Activated T-helper 17 cell treated with anti-CD3 and anti-CD28 coated beads, Interleukin-2, amount 50 U/mL, for 72 hours (primary cell): ENCODE data around the gene STRN. TPM values are rescaled to one million over a fixed set of nuclear protein-coding genes. Genes with fewer than 3 reads are reported as not detected.
"Not testable (repeated sequence)": the region's sequence is repeated elsewhere in the genome, so short reads cannot be mapped to it uniquely, and the experiment has no call there.

Experiments
- ATAC-seq: fragments of 150-1000 bp; cut with Tn5 transposase; replicated peaks from 2 replicates; pipeline ENCODE4 v1.10.0; 2021; ENCODE audit warnings: mild to moderate bottlenecking, moderate library complexity
- H3K27ac Mint-ChIP-seq: one replicate; pipeline ENCODE4 v1.8.0; 2022; ENCODE audit warnings: mixed read lengths
- H3K27me3 Mint-ChIP-seq: one replicate; pipeline ENCODE4 v1.8.0; 2022; ENCODE audit warnings: mixed read lengths
- H3K36me3 Mint-ChIP-seq: one replicate; pipeline ENCODE4 v1.8.0; 2022; ENCODE audit warnings: low read depth, mild to moderate bottlenecking, mixed read lengths
- H3K4me1 Mint-ChIP-seq: one replicate; pipeline ENCODE4 v1.8.0; 2022; ENCODE audit warnings: mixed read lengths
- H3K4me3 Mint-ChIP-seq: one replicate; pipeline ENCODE4 v1.8.0; 2022; ENCODE audit warnings: mild to moderate bottlenecking, mixed read lengths
- H3K9me3 Mint-ChIP-seq: one replicate; pipeline ENCODE4 v1.8.0; 2022; ENCODE audit warnings: mixed read lengths
- total RNA-seq, 2 donors: library from RNA; stranded (reverse); gene quantifications; one replicate each; pipeline ENCODE4 v1.2.3, GENCODE V29; 2022

Gene STRN
- total RNA-seq, 2 donors from 2014 or later: 25.5 to 29.6 TPM

DNA sequence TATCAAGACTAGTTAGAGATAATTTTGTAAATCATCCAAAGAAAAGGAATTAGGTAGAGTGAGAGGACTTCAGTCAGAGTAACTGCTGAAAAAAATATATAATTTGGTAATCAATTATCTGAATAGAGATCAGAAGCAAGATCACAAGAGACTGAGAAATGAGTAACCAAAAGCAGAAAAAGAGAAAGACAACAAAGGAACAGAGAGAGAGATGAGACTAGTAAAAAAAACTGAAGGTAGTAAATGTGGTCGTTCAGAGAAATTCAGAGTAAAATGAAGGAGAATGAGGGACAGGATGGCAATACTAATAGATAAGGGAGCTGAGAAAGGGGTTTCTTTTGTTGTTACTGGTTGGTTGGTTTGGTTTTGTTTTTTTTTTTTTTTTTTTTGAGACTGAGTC, 16.5 kb downstream of the STRN start:
- H3K27me3 Mint-ChIP-seq: no peaks in the 10 kb centered on the region
- H3K9me3 Mint-ChIP-seq: no peaks in the 10 kb centered on the region
- peak; percentile 66 for ATAC-seq
- H3K4me3 Mint-ChIP-seq: peak overlapping the region; percentile 5
- peak overlapping the region; percentile 76 for H3K27ac Mint-ChIP-seq
- peaks cover 15% of the 10 kb centered on the region for H3K36me3 Mint-ChIP-seq
- peaks cover 20% of the 10 kb centered on the region for H3K4me1 Mint-ChIP-seq

DNA sequence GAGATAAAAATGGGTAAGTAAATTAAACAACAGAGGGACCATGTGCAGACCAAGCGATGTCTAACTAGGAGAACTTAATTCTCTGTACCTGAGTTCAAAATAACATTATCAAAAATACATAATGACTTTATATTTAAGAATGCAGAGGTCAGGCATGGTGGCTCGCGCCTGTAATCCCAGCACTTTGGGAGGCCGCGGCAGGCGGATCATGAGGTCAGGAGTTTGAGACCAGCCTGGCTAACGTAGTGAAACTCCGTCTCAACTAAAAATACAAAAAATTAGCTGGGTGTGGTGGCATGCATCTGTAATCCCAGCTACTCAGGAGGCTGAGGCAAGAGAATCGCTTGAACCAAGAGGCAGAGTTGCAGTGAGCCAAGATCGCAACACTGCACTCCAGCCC, 21.1 kb downstream of the STRN start:
- peaks cover 12% of the 10 kb centered on the region for H3K4me1 Mint-ChIP-seq
- H3K27ac Mint-ChIP-seq, H3K4me3 Mint-ChIP-seq, H3K27me3 Mint-ChIP-seq, H3K36me3 Mint-ChIP-seq, H3K9me3 Mint-ChIP-seq, ATAC-seq: not testable (repeated sequence)

DNA sequence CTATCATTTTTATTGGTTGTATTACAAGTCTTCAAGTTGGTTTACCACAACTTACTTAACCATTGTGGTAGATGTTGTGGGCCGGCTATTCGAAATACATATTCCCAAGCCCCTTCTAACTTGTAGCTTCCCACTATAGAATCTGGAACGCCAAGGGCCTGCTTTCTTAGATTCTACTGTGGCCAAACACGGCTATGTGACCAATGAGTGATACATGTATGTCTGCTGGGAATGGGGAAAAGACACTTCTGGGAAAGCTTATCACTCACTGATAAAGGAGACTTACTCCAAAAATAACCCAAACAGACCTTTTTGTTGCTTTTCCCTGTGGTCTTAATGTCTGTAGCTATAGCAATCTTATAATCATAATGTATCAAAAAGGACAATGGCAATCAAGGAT, 24.5 kb downstream of the STRN start:
- peaks cover 6% of the 10 kb centered on the region for H3K36me3 Mint-ChIP-seq

DNA sequence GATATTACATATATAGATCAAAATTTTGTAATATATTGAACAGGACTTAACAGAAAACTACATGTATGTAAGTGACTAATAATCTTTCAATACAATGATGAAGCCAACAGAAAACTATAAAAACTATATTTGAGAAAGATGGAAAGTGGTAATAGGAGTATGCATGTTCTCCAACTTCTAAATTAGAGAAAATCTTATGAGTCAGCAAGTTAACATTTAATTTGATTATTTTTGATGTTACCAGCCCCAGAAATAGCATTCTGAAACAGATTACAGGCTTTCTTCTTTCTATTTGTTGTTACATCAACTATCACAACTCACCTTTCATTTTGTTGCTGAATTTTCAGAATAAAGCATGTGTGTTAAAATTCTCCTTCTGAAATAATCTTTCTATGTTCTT, 29.8 kb downstream of the STRN start:
- not testable (repeated sequence) for H3K27me3 Mint-ChIP-seq, H3K36me3 Mint-ChIP-seq, H3K27ac Mint-ChIP-seq, H3K4me3 Mint-ChIP-seq, ATAC-seq, H3K4me1 Mint-ChIP-seq, H3K9me3 Mint-ChIP-seq

More for the DNA sequence above, 24.5 kb downstream of the STRN start:
- Mint-ChIP-seq H3K4me3 (no peak overlapping the region), H3K27ac (no peak overlapping the region), H3K27me3 (no peaks in the 10 kb centered on the region), H3K4me1 (no peaks in the 10 kb centered on the region), H3K9me3 (no peaks in the 10 kb centered on the region)
- ATAC-seq: no peak

DNA sequence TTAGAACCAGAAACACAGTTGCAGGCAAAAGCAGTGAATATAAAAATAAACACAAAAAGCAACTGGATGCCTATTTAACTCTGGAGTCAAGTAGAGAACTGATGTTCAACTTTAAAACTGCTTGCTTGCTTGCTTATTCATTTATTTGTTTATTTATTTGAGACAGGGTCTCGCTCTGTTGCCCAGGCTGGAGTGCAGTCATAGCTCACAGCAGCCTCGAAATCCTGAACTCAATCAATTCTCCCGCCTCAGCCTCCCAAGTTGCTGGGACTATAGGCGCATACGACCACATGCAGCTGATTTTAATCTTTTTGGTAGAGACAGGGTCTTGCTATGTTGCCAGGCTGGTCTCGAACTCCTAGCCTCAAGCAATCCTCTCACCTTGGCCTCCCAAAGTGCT, 34.6 kb downstream of the STRN start:
- not testable (repeated sequence) for H3K27ac Mint-ChIP-seq

DNA sequence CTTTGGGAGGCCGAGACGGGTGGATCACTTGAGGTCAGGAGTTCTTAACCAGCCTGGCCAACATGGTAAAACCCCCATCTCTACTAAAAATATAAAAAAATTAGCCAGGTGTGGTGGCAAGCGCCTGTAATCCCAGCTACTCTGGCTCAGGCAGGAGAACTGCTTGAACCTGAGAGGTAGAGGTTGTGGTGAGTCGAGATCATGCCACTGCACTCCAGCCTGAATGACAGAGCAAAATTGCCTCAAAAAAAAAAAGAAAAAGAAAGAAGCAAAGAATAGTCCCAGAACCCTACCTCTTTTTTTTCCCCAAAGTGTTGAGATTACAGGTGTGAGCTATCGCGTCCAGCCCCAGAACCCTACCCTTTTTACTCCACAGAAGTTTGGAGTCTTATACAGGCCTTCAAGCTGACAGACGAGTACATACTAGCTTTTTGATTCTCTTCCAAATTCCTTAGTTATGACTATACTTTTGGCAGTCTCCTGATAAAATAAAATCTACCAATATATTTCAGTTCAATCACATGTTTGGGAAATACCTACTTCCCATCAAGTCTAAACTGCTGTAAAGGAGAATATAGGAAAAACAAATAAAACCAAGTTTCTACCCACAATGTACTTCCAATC, 35.4 kb downstream of the STRN start:
- peaks cover 15% of the 10 kb centered on the region for H3K4me1 Mint-ChIP-seq
- not testable (repeated sequence) for H3K36me3 Mint-ChIP-seq, H3K27ac Mint-ChIP-seq, H3K9me3 Mint-ChIP-seq, H3K27me3 Mint-ChIP-seq, ATAC-seq, H3K4me3 Mint-ChIP-seq

More for the DNA sequence above, 34.6 kb downstream of the STRN start:
- not testable (repeated sequence) for H3K9me3 Mint-ChIP-seq, H3K4me3 Mint-ChIP-seq, H3K36me3 Mint-ChIP-seq, H3K27me3 Mint-ChIP-seq, ATAC-seq
- peaks cover 11% of the 10 kb centered on the region for H3K4me1 Mint-ChIP-seq

DNA sequence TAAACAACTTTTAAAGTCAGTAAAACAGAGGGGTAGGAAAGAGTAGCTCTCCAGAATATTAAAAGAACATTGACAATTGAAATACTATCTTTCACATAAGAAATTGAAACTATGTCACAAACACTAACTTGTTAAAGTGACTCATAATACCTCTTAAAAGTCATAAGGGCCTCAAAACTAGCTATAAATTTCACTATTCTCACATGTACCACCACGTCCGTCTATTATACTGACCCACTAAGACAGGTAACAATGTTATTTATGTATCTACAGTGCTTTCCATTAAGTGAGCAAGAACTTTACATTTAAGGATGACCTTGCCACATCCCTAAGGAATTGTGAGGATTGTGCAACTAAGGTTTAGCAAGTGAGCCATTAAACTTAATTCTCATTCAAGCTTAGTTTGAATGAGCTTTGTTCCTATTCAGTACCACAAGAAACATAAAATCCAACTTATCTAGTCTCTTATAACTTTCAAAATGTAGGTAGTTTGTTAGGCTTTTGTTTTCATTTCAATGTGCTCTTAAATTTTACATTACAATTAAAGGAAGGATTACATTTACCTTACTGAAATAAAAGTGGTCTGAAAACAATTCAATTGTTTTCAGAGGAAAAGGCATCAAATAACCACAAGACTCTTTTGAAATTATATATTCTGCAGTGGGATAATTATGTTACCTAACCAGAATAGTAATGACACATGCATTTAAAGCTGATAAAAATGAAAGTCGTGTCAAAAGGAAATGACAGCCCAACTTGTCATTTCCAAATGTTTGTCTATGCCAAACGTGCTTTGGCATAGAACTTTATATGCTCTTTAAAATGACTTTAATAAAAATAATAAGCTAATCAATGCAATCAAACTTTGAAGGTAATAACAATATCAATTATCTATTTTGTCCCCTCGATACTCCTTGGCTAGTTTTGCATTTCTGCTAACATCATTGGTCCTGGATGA, 39.9 kb downstream of the STRN start:
- Mint-ChIP-seq H3K4me3 (peak overlapping the region; percentile 71), H3K36me3 (peaks cover 28% of the 10 kb centered on the region), H3K4me1 (peaks cover 16% of the 10 kb centered on the region), H3K27ac (peak overlapping the region; percentile 85)
- H3K27me3 Mint-ChIP-seq, H3K9me3 Mint-ChIP-seq, ATAC-seq: not testable (repeated sequence)

DNA sequence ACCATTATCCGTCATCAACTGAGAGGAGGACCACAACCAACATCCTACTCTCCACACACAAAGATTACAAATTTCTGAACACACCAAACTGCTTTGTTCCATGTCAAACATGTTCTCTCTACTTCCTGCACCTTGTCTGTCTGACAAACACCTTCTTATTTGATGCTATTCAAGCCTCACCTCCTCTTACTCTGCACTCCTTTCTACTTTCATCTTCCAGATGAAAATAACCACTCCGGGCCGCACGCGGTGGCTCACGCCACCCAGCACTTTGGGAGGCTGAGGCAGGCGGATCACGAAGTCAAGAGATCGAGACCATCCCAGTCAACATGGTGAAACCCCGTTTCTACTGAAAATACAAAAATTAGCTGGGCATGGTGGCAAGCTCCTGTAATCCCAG, 43.7 kb downstream of the STRN start:
- H3K36me3 Mint-ChIP-seq: peaks cover 28% of the 10 kb centered on the region
- H3K9me3 Mint-ChIP-seq, H3K4me3 Mint-ChIP-seq, H3K27ac Mint-ChIP-seq, ATAC-seq, H3K27me3 Mint-ChIP-seq: not testable (repeated sequence)
- peaks cover 16% of the 10 kb centered on the region for H3K4me1 Mint-ChIP-seq

DNA sequence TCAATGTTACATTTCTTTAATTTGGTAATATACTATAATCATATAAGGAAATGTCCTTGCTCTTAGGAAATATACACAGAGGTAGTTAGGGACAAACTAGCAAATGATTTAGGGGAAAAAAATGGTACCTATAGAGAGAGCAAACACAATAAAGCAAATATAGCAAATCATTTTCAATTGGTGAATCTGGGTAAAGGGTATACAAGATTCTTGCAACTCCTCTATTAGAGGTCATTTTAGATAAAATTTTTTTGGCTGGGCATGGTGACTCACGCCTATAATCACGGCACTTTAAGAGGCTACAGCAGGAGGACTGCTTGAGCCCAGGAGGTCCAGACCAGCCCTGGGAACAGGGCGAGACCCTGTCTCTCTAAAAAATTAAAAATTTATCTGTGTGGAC, 44.4 kb downstream of the STRN start:
- H3K27ac Mint-ChIP-seq: no peak overlapping the region
- H3K27me3 Mint-ChIP-seq: no peaks in the 10 kb centered on the region

DNA sequence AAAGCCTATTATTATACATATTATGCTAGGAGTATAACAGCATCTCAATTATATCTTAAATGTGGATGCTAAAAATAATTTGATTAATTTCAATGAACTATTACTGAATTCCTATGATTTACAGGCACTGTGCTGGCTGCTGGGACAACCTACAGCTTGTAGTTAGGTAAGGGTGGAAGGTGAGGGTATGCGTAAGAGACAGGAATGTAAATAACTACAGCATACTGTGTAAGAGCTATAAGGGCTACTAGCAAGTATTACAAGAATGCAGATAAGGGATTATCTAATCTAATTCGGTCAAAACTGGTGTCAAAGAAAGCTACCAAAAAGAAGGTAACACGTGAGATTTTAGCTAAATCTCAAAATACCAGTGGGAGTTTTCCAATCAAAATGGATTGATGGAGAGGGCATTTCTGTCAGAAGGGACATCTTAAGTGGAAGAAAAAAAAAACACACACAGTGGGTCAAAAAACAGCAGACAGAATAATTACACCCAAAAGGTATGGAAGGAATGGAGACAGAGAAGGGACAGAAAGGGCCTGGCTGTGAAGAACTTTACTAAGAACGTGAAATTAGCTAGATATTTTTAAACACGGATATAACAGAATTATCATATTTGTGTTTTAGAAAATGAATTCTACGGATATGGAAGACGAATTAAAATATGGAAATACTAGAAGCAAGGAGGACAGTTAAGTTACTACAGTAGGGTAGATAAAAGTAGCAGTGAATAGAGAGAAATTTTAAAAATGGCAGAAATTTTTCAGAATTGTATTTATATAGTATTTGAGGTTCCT, 47.1 kb downstream of the STRN start:
- no peak for ATAC-seq
- Mint-ChIP-seq H3K4me1 (peaks cover 10% of the 10 kb centered on the region), H3K9me3 (no peaks in the 10 kb centered on the region), H3K27ac (no peak overlapping the region), H3K27me3 (no peaks in the 10 kb centered on the region), H3K4me3 (no peak overlapping the region), H3K36me3 (peaks cover 28% of the 10 kb centered on the region)

More for the DNA sequence above, 44.4 kb downstream of the STRN start:
- ATAC-seq: no peak
- Mint-ChIP-seq H3K36me3 (peaks cover 28% of the 10 kb centered on the region), H3K9me3 (no peaks in the 10 kb centered on the region), H3K4me1 (peaks cover 16% of the 10 kb centered on the region), H3K4me3 (no peak overlapping the region)

DNA sequence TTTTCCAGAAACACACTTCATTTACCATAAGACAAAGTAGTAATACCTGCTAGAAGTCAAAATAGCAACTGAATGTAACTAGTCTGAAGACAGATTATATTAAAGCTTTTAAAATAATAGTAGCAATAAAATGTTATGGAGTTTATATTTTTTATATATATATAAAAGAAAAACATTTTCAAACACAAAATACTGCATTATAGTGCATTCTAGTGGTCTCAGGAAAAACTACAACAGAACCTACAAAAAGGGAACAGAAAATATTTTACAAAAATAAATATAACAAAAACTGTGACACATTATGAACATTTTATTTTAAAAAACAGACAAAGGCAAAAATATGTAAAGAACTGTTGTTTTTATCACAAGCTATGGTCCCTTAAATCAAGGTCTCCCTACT, 48.0 kb downstream of the STRN start:
- Mint-ChIP-seq H3K4me1 (peaks cover 10% of the 10 kb centered on the region), H3K27me3 (no peaks in the 10 kb centered on the region), H3K4me3 (no peak overlapping the region)

DNA sequence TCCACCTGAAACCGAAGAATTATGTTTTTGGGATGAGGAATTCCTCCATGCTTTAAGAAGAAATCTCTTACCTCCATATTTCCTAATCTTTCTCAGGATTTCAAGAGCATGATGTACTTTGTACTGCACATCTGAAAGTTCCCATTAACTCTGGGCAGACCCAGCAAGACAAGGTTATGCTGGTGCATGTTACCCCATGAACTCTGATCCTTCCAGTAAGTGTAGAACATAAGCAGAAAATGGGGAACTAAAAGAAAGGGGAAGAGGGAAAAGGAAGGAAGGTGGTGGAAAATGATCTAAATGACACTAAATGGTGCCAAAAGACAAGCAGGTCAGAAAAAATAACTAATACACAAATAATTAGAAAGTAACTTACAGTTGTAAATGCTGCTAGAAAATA, 50.7 kb downstream of the STRN start:
- Mint-ChIP-seq H3K9me3 (no peaks in the 10 kb centered on the region), H3K36me3 (peaks cover 16% of the 10 kb centered on the region), H3K27ac (no peak overlapping the region), H3K27me3 (no peaks in the 10 kb centered on the region), H3K4me3 (no peak overlapping the region), H3K4me1 (no peaks in the 10 kb centered on the region)
- ATAC-seq: no peak

More for the DNA sequence above, 48.0 kb downstream of the STRN start:
- peaks cover 22% of the 10 kb centered on the region for H3K36me3 Mint-ChIP-seq
- H3K9me3 Mint-ChIP-seq: no peaks in the 10 kb centered on the region
- ATAC-seq: no peak
- no peak overlapping the region for H3K27ac Mint-ChIP-seq

DNA sequence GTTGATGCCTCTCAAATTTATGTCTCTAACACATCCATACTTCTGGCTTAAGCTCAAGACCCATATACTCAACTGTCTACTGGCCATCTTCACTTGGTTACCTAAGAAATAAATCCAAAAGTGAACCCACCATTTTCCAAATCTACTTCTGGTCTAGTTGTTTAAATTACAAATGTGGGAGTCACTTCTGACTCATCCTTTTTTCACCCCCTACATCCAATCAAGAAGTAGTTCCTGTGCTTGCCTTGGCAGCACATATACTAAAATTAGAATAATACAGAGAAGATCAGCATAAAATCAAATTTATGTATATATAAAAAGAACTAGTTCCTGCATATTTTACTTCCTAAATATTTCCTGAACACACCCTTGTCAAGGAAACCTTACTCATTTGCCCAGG, 53.6 kb downstream of the STRN start:
- H3K9me3 Mint-ChIP-seq: no peaks in the 10 kb centered on the region
- no peak for ATAC-seq
- no peaks in the 10 kb centered on the region for H3K4me1 Mint-ChIP-seq
- H3K27ac Mint-ChIP-seq: no peak overlapping the region
- no peaks in the 10 kb centered on the region for H3K27me3 Mint-ChIP-seq
- H3K4me3 Mint-ChIP-seq: no peak overlapping the region
- H3K36me3 Mint-ChIP-seq: peaks cover 34% of the 10 kb centered on the region

DNA sequence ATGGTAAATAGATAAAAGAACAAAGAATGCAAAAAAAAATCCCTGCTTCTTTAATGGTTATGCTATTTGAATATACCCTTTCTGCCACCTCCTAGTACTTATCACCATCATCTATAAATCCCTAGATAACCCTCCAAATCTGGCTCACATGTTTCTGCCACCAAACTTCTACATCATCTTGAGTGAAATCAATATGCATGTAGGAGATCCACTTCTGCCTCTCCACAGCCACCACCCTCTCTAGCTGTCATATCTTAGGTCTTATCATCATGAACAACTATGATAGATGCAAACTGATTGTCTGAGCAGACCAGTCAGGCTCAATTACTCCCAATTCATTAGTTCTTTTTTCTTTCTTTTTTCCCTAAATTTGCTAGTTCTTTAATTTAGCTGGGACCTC, 55.3 kb downstream of the STRN start:
- Mint-ChIP-seq H3K36me3 (peaks cover 31% of the 10 kb centered on the region), H3K4me3 (no peak overlapping the region), H3K27me3 (no peaks in the 10 kb centered on the region), H3K27ac (no peak overlapping the region), H3K4me1 (no peaks in the 10 kb centered on the region), H3K9me3 (no peaks in the 10 kb centered on the region)
- ATAC-seq: no peak
